SK-N-SH treated with all-trans-retinoic acid at 6 μM for 48 hours (cell line): ENCODE results near the gene PTPRN2.
"Not testable (repeated sequence)": the region's sequence is repeated elsewhere in the genome, so short reads cannot be mapped to it uniquely, and the experiment has no call there.

Source experiments
- ATAC-seq: fragments of 200-7000 bp; cut with Tn5 transposase; 3 replicates; pipeline ENCODE4 v1.9.1; 2020; ENCODE audit warnings: mild to moderate bottlenecking, moderate library complexity
- ARNTL ChIP-seq: fragments of 450-650 bp; formaldehyde crosslinking; IDR thresholded peaks from 2 replicates; pipeline ENCODE4 v1.5.0; 2020; ENCODE audit warnings: low read depth, mild to moderate bottlenecking, moderate library complexity, borderline replicate concordance
- BACH2 ChIP-seq: fragments of 250-450 bp; sonication (Bioruptor Pico); IDR thresholded peaks from 2 replicates; pipeline ENCODE4 v1.9.0; 2021; ENCODE audit warnings: mild to moderate bottlenecking, borderline replicate concordance
- CREB5 ChIP-seq: fragments of 250-450 bp; sonication (Bioruptor Pico); IDR thresholded peaks from 2 replicates; pipeline ENCODE4 v1.5.1; 2020; ENCODE audit warnings: low read depth, mild to moderate bottlenecking, moderate library complexity
- CSRNP3 ChIP-seq: fragments of 250-450 bp; sonication (Bioruptor Pico); IDR thresholded peaks from 2 replicates; pipeline ENCODE4 v1.5.1; 2021; ENCODE audit warnings: mild to moderate bottlenecking, moderate library complexity
- GLIS3 ChIP-seq: fragments of 250-450 bp; sonication (Bioruptor Pico); IDR thresholded peaks from 2 replicates; pipeline ENCODE4 v1.5.0; 2020; ENCODE audit warnings: mild to moderate bottlenecking, moderate library complexity
- ISL1 ChIP-seq: fragments of 250-450 bp; sonication (Bioruptor Pico); IDR thresholded peaks from 2 replicates; pipeline ENCODE4 v2.1.2; 2022; ENCODE audit warnings: mild to moderate bottlenecking, moderate library complexity
- OSR1 ChIP-seq: fragments of 250-450 bp; sonication (Bioruptor Pico); IDR thresholded peaks from 2 replicates; pipeline ENCODE4 v1.8.0; 2022; ENCODE audit warnings: moderate library complexity, mild to moderate bottlenecking, inconsistent platforms
- POU6F1 ChIP-seq: fragments of 250-450 bp; sonication (Bioruptor Pico); IDR thresholded peaks from 2 replicates; pipeline ENCODE4 v1.8.0; 2021; ENCODE audit warnings: low read depth, mild to moderate bottlenecking, moderate library complexity, borderline replicate concordance
- PPARA ChIP-seq: fragments of 250-450 bp; sonication (Bioruptor Pico); IDR thresholded peaks from 2 replicates; pipeline ENCODE4 v1.5.0; 2020; ENCODE audit warnings: mild to moderate bottlenecking, borderline replicate concordance
- SNAI2 ChIP-seq: fragments of 250-450 bp; sonication (Bioruptor Pico); IDR thresholded peaks from 2 replicates; pipeline ENCODE4 v1.5.0; 2020; ENCODE audit warnings: mild to moderate bottlenecking, moderate library complexity
- TCF4 ChIP-seq: fragments of 250-450 bp; sonication (Bioruptor Pico); IDR thresholded peaks from 2 replicates; pipeline ENCODE4 v1.8.0; 2021; ENCODE audit warnings: mild to moderate bottlenecking, moderate library complexity, borderline replicate concordance
- TOX ChIP-seq: fragments of 250-450 bp; sonication (Bioruptor Pico); IDR thresholded peaks from 2 replicates; pipeline ENCODE4 v1.8.0; 2021; ENCODE audit warnings: mild to moderate bottlenecking, moderate library complexity, borderline replicate concordance
- TSHZ2 ChIP-seq: fragments of 250-450 bp; sonication (Bioruptor Pico); IDR thresholded peaks from 2 replicates; pipeline ENCODE4 v1.5.0; 2020; ENCODE audit warnings: mild to moderate bottlenecking, moderate library complexity
- ZFP3 ChIP-seq: fragments of 250-450 bp; sonication (Bioruptor Pico); IDR thresholded peaks from 2 replicates; pipeline ENCODE4 v1.5.0; 2020; ENCODE audit warnings: mild to moderate bottlenecking, moderate library complexity
- ZNF70 ChIP-seq: fragments of 450-650 bp; formaldehyde crosslinking; IDR thresholded peaks from 2 replicates; pipeline ENCODE4 v1.5.0; 2020; ENCODE audit warnings: mild to moderate bottlenecking, moderate library complexity
- ZNF8 ChIP-seq: fragments of 450-650 bp; formaldehyde crosslinking; IDR thresholded peaks from 2 replicates; pipeline ENCODE4 v1.5.0; 2020; ENCODE audit warnings: mild to moderate bottlenecking, moderate library complexity

PTPRN2 gene

GRCh38 chr7:158309868-158310763, 277.5 kb downstream of the PTPRN2 start:
- no peak for ATAC-seq
- TF ChIP-seq ISL1: no peak
- TF ChIP-seq BACH2 (CRISPR knock-in tag): no peak
- TF ChIP-seq TSHZ2: no peak
- no peak for TF ChIP-seq TOX (CRISPR knock-in tag)
- no peak for TF ChIP-seq OSR1
- TF ChIP-seq CSRNP3 (CRISPR knock-in tag): no peak
- TF ChIP-seq CREB5 (CRISPR knock-in tag): no peak
- no peak for TF ChIP-seq GLIS3 (CRISPR knock-in tag)
- no peak for TF ChIP-seq ZNF8 (CRISPR knock-in tag)

- TF ChIP-seq POU6F1 (CRISPR knock-in tag): no peak
- no peak for TF ChIP-seq ZFP3
- no peak for TF ChIP-seq ARNTL (CRISPR knock-in tag)
- TF ChIP-seq PPARA (CRISPR knock-in tag): no peak
- no peak for TF ChIP-seq TCF4
- no peak for TF ChIP-seq OSR1
- no peak for TF ChIP-seq ISL1
- ATAC-seq: no peak
Observed at GRCh38 chr7:158308001-158308400, 279.6 kb downstream of the PTPRN2 start.

- not testable (repeated sequence) for ATAC-seq
Observed at GRCh38 chr7:158304072-158304471, 283.6 kb downstream of the PTPRN2 start.

- no peak for ATAC-seq
- no peak for TF ChIP-seq GLIS3 (CRISPR knock-in tag)
- no peak for TF ChIP-seq ZNF70
Observed at GRCh38 chr7:158303121-158303520, 284.5 kb downstream of the PTPRN2 start.

GRCh38 chr7:158302274-158303070, 285.2 kb downstream of the PTPRN2 start:
- TF ChIP-seq TSHZ2: no peak
- no peak for TF ChIP-seq ARNTL (CRISPR knock-in tag)
- no peak for TF ChIP-seq SNAI2 (CRISPR knock-in tag)
- TF ChIP-seq POU6F1 (CRISPR knock-in tag): no peak
- no peak for TF ChIP-seq GLIS3 (CRISPR knock-in tag)
- no peak for ATAC-seq
